Stimulated activated CD4-positive, alpha-beta T cell treated with anti-CD3 and anti-CD28 coated beads, Interleukin-12 subunit alpha, Interleukin-12 subunit beta, amount 100 ng/mL, for 48 hours (primary cell): ENCODE results near the gene ITGA8.
"Not testable (repeated sequence)": the region's sequence is repeated elsewhere in the genome, so short reads cannot be mapped to it uniquely, and the experiment has no call there.

ENCODE experiments used
- DNase-seq, 3 donors: peaks; one replicate each; pipeline ENCODE4 v3.0.0-alpha.2; 2020; ENCODE audit warnings: low read depth in 2 of 3, low spot score in 1 of 3

Gene ITGA8

DNA sequence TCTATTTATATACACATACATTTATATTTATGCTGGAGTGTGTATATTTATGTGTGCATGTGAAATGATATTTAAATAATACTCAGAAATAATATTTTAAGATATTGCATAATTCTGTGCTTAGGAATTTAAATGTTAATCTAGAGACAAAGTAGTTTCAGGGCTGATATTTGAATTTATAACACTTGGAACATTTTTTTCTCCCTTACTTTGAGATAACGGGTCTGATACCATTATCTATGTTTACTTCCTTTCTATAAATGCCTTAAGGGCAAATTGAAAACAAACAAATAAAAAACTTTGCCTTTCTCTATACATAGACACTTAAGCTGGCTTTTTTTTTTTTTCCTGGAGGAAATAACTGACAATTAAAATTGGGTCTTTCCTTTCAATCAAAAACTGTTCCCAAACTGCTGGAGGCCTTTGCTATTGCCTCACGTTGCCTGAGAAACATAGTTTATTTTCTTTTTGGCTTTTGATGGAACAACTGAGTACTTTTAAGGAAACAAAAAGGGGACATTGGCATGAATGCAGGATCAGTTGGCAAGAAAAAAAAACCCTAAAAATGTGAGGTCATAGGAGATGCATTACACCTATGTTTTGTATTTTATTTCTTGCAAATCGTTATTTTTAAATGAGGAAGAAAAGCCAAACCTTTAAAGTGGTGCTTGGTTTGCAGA lies 98.7 kb downstream of the ITGA8 start:
- no peak for DNase-seq

DNA sequence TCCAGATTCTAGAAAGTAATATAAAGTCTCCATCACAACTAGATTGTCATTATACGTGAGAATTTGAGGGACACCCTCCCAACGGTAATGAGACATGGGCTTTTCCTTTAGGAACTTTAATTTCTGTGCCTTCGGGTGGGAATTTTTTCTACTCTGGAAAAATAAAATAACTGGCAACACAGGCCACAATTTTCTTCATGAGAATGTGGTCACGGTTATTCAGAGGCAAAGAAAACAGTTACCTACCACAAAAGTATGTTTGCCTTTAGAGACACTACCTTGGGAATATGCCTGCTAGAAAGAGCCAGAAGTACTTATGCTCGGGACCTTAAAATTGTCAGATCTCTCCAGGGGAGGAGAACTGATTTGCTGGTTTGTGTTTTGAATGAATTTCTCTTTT lies 99.4 kb downstream of the ITGA8 start:
- no peak for DNase-seq

DNA sequence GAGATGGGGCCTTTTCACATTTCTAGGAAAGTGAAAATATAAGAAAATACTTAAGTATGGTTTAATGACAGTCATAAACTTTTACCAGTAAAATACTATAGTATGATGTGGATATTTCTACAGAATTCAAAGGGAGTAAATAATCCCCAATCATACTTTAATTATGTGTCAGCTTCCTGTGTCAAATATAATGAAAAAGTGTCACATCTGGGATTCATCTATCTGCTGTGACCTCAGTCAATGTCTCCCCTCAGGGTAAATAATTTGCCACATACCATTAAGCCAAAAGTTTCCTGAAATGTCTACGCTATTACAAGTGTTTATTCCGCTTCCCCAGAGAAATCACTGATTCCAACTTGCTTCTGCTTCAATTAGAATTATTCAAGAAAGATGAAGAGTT lies 110.5 kb downstream of the ITGA8 start:
- DNase-seq = no peak

DNA sequence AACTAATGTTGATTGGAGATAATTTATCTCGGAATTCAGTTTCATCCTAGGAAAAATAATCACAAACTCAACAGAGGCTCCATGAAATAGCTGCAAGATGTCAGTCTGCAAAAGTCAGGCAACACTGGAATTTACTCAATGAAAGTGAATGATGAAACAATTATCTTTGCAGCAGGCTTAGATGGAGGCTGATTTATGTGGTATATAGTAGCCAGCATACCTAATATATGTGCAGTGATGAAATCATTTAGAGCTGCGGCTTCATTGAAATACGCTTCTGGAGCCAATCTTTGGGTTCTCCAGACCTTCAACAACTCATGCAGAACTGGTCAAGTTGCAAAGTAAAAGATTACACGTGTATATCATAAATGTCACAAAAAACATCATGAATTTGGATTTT lies 113.3 kb downstream of the ITGA8 start:
- no peak for DNase-seq

DNA sequence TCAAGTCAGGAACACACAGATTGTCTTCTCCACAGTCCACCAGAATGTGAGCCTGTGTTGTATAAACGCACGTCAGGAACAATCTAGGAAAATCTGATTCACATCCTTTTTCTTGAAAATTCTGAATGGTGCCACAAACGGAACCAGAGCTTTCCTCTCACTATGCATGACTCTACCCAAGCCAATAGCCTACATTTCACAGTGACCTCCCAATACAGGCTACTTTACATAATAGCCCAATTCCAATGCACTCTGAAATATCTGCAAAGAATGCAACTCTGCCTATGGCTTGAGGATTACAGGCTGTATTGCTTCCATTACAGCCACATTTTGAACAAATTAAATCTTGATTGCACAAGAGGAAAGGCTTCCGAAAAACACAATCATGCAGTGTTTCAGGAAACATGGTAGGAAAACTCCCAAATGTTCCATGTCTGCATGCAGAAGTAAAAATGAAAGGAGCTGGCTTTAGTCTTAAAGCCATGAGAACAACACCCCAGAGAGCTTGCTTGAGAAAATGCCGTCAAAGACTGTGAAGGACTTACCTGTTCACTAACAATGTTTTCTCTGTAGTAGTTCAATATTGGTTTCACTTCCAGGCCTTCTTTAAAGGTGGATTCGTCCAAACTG lies 113.9 kb downstream of the ITGA8 start:
- DNase-seq = no peak

DNA sequence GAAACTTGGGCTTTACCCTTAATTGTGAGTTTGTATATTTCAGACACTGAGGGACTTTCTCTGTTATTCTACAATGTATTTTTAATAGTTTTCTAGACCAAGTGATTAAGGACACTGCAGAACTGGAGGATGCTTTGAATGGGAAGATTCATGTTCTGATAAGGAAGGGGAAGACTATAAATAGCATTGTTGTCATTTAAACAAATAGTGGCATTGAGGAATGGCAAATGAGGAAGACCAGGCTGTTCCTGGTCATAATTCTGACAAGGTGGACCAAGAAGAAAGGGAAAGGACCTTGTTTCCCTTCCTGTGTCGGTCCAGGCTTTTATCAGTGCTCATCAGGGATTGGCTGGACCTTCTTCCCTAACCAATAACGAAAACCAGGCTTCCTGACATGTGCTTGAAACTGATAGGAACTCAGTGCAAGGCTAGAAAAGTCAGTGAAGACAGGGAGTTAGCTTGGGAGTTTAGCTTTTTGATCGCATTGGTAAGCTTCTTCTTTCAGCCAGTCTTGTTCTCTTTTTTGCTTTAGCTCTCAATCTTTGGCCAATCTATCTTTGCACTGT lies 116.2 kb downstream of the ITGA8 start:
- no peak for DNase-seq

DNA sequence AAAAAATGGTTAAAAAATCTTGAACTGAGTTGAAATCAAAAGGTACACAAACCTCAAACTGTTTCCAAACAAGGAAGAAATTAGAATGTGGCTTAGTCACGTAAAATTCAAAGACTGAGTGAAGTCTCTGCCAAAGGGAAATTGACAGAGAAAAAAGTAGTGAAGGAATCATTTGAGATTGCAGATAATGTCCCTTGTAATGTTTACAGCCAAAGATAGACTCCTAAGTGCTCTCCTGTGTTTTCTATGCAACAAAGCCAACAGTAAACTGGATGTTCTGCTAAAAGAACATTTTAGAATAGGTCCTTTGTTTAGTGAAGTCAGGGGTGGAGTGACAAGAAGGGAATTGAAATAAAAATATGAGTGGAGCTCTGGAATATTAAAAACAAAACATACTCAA lies 117.9 kb downstream of the ITGA8 start:
- DNase-seq = no peak

DNA sequence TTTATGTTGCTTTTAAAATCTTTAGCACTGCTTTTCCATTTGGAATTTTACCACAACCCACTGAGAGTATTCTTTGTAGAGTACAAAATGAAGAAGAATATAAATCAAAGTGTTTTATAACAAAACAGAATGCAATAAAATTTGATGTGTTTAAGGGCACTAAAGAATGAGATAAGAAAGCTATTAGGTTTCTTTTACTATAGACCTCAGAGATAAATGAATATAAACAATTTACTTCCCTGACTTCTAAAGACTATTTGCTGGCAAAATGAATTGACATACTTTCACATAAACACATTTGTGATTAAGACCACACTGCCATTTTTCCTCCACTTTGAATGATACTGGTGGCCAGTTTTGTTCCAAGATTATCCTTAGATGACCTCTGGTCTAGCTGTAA lies 124.5 kb downstream of the ITGA8 start:
- no peak for DNase-seq

DNA sequence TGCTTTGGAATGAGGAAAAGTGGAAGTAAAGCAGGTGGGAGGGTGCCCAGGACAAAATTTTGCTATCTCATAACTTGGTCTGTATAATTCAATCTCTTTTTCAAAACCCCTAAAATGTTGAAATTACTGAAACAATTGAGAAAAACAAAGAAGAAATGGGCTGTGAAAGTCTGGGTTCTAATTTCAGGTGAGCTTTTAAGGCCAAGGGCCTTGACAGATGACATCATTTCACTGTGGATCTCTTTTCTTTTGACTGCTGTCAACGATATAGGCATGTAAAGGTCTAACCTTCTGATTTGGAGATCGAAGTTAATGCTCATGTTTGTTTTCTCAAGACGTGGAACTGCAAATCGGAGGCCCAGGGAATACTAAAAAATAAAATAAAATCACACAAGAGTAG lies 127.8 kb downstream of the ITGA8 start:
- no peak for DNase-seq

DNA sequence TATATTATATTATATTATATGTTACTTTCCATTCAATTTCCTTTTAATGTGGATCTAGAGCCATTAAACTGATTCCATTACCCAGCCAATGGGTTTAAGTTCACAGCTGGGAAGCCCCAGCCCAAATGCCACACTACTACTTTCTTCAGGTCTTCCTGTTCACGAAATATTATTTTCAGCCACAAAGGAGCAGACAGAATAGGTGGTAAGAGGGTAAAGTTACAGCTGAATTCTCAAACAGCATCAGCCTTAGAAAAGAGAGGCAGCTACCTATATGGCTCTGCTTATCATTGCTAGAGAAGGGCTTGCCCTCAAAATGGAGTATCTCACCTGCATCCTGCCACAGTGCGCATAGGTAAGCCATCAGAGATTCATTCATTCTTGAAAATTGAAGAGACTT lies 128.3 kb downstream of the ITGA8 start:
- DNase-seq = no peak

DNA sequence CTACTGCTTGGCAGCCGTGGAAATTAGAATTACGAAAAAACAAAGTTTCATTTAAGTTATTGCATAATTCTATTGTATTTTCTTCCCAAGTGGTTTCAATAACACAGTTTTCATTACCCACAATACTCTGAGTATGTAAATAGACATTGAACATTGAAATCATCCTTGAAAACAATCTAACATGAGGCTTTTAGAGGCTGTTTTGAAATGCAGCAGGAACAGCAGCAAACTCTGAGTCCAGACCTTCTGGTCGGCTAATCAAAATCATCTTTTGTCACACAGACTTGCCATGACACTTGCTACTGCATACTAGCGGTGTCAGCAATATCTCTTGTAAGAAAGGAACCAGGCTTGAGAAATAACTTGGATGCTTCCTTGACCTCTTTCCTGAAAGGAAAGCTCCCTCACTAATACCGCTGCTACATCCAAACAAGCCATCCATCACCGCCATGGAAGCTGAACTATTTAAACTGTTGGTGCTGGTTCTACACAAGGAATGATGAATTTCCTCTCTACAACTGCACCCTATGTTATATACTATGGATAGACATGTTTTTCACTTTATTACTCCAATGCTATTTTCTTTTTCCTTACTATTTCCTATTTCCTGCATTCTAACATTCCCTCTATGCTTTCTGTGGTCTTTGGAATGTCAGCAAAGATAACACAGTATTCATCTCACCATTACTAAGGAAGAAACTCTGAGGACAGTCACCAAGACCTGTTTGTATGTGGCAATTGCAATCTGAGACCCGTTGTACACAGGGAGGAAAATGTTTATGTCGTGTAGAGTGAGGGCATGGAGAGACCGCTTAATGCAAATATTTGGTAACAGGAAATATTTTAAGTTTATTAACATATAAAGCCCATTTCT lies 130.8 kb downstream of the ITGA8 start:
- DNase-seq = no peak

DNA sequence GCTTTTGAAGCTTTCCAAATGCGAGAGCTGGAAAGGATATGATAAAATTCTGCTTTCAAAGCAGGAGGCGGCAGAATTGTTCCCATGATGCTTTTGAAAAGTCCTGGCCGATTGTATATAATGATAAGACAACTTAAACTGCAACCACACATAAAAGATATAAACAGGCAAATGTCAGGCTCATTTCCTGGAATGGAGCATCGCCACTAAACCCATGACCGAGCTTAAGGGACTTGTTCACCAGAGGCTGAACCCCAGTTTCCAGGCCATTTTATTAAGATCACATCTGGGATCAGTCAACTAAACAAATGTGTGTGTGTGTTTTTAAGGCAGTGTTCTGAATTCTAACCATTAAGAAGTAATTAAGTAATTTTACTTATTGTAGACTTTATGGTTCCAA lies 131.6 kb downstream of the ITGA8 start:
- DNase-seq = no peak

DNA sequence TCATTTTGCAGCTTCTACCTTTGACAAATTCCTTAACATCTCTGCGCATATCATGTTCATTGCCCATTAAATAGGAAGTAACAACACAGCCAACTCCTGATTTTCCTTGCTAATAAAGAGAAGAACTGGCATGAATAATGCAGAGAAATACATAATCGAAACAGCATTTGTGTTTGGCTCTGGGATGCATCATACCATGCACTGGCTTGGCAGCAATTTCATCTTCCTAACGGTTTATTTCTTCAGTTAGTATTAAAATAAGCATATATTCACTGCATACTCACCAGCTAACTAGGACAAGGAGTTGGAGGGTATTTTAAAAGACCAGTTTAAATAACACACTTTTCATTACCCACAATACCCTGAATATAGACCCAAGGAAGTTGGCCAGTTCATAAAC lies 132.5 kb downstream of the ITGA8 start:
- DNase-seq = no peak

DNA sequence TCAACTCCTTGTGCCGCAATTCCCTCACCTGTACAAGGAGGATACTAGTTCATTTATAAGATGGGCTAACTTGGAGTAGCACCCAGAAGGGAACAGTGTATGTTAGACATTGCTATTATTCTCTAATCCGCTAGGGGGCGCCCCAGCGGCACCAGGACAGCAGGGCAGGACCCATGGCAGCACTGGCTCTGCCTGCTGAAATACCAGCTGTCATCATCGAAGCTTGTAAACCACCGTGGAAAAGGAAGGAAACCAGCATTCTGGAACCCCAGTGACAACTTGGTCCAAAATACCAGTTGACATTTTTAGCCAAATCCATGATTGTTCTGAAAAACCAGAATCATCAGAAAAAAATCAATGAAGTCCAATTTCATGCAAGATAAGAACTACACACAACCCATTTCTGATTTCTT lies 134.4 kb downstream of the ITGA8 start:
- peak; percentile 4 to 26 (median 26) for DNase-seq

DNA sequence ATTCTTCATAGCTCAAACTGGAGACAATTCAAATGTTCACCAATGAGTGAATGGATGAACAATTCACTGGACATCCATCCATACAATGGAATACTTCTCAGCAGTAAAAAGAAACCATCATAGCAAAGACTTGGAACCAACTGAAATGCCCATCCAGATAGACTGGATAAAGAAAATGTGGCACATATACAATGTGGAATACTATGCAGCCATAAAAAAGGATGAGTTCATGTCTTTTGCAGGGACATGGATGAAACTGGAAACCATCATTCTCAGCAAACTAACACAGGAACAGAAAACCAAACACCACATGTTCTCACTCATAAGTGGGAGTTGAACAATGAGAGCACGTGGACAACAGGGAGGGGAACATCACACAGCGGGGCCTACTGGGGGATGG lies 136.8 kb downstream of the ITGA8 start:
- not testable (repeated sequence) for DNase-seq

DNA sequence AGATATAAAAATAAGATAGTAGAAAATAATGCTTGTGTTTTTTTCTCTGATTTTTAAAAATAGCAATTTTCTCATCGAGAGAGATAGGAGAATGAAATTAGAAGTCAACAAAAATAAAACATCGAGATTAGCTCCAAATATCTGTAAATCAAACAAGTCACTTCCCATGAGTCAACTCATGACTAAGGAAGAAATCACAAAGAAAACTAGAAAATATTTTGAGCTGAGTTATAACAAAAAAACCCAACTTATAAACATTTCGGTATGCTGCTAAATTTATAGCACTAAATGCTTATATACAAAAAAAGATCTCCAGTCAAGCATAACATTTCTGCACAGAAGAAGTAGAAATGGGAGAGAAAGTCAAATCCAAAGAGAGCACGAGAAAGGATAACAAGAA lies 140.1 kb downstream of the ITGA8 start:
- no peak for DNase-seq

DNA sequence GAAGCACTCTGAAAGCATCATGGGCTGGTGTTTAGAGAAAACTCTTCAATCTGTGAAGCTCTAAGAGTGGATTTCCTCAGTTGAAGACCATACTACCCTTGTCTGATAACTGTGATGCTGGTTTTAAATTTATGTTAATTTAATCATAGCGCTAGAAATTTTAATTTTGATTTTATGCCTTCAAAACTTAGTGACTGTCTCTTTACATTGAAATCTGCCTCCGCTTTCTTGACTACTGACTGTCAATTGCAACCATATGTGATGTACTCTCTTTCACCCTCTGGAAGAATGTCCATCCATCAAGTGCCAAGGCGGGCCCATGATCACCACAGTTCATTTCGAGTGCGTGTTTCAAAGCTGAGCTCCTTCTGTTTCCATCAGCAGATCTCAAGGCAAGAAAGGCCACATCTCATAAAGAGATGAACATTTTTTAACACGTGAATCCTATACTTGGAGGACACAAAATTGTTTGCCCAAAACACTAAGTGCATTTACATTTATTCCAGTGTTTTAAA lies 147.1 kb downstream of the ITGA8 start:
- DNase-seq = no peak

DNA sequence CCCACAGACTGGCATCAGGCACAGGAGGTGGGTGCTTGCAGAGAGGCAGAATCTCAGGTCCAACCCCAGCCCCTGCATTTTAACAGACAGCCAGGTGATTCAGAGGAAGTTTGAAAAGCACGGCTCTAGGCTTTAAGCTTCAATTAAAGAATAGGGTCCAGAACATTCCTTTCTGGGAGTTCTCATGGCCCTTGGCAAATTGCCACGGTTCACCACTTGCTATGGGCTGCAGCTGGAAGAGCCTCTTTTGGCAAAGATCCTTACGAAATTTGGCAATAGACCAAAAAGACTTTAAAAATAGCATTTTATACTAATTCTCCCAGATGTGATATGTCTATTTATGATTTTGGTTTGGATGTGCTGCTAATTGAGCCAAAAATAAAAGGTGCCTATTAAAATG lies 148.1 kb downstream of the ITGA8 start:
- DNase-seq = no peak

DNA sequence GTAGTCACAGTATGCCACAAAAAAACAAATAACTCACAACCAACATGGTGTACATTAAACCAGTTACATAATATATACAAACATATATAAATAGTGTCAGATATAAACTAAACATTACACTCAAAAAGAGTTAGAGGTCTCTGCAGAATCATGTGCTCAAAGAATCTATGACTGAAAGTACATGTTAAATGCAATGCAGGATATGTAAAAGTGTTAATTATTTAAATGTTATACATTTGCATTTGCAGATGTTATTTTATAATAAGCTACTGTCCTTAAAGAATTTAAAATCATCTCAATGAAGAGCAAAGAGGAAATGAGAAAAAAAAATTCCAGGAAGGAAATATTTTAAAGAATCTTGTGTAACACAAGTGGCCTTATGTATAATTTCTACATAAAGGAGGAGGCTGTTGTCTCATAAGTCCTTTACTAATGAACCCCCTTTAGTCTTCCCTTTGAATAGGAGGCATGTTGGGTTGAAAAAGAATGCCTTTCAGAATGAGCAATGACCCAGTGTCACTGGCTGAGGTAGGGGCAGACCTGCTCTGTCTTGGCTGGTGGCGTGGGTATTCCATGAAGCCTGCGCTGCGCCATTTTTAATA lies 148.9 kb downstream of the ITGA8 start:
- DNase-seq = no peak

DNA sequence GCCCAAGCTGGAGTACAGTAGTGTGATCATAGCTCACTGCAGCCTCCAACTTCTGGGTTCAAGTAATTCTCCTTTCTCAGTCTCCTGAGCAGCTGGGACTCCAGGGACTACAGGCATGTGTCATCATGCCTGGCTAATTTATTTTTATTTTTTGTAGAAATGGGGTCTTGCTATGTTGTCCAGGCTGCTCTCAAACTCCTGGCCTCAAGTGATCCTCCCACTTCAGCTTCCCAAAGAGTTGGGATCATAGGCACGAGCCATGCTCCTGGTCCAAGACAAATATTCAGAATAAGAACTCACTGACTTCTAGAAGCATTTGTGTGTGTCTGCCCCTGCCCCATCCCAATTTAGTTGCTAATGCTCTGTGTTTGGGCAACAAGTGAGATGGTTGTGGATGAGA lies 151.8 kb downstream of the ITGA8 start:
- no peak for DNase-seq

DNA sequence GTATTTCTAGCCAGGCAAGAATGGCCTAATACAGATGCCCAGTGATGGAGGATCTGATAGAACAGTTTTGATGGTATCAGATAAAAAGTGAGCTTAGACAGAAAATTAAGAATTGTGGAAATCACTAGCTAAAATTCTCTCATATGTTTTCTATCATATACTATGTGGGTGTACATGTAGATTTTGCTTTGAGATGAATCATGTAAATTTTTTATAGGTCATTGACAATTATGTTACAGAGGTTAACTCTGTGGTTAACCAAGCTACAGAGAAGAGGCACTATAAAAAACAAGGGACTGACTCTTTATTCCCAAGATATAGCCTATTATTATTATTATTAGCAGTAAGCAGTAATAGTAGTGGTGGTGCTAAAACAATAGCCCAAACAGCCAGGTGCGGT lies 156.5 kb downstream of the ITGA8 start:
- DNase-seq = no peak
